ENCODE measurements around the gene MDM1.

GRCh38 chr12:68374307-68374982, 42.3 kb upstream of the MDM1 start:
- TF ChIP-seq POLR2A (IDR thresholded peaks at IDR 0.05; ENCODE audit: low read length) (no peak), GATA1 (IDR thresholded peaks at IDR 0.05; ENCODE audit: low read depth, low read length) (no peak)
